SK-N-SH (cell line): ENCODE measurements around the gene PHTF1. TPM values are rescaled to one million over a fixed set of nuclear protein-coding genes. Genes with fewer than 3 reads are reported as not detected.
A peak's percentile ranks its signal among the peaks of the same experiment; 100 is the strongest.

Source experiments
- CTCF ChIA-PET: fragments of 300-600, 350-600 bp; formaldehyde crosslinking; extraction: SDS; loops from one replicate; lab custom pipeline; 2021; lab: Yijun Ruan, JAX
- POLR2A ChIA-PET: fragments of 350-600 bp; sonication (Branson Sonifier 250); formaldehyde crosslinking; extraction: SDS; loops from one replicate; lab custom pipeline; 2020; ENCODE audit warnings: antibody characterized with exemption, inconsistent platforms; lab: Yijun Ruan, JAX
- DNase-seq: peaks from one replicate; pipeline ENCODE4 v3.0.0; 2012
- H2AFZ ChIP-seq: fragments of 200-600 bp; sonication (generic); 2 replicates; pipeline ENCODE4 v1.8.1; 2016; ENCODE audit warnings: antibody characterized with exemption, mild to moderate bottlenecking, low read depth
- H3F3A ChIP-seq: fragments of 200-600 bp; sonication (generic); replicated peaks from 2 replicates; pipeline ENCODE3; 2016; ENCODE audit warnings: antibody characterized with exemption, mild to moderate bottlenecking; ENCODE audit not compliant: insufficient read depth
- H3K27ac ChIP-seq, 2 experiments: fragments of 200-500 bp in 1 of 2; fragments of 200-600 bp in 1 of 2; sonication (Bioruptor generic) in 1 of 2; sonication (generic), shearing (Covaris generic) in 1 of 2; 2 replicates each; pipeline versions ENCODE4 v1.5.1 to v1.6.1; 2014 to 2016; ENCODE audit warnings: low read depth in 2 of 2, inconsistent platforms in 1 of 2, low read length in 1 of 2, mild to moderate bottlenecking in 1 of 2, mixed read lengths in 1 of 2
- H3K27me3 ChIP-seq: fragments of 200-600 bp; sonication (generic), shearing (Covaris generic); 2 replicates; pipeline ENCODE4 v1.6.1; 2016; ENCODE audit warnings: mixed run types; ENCODE audit not compliant: insufficient read depth
- H3K36me3 ChIP-seq, 2 experiments: fragments of 200-500 bp in 1 of 2; fragments of 200-600 bp in 1 of 2; sonication (Bioruptor generic) in 1 of 2; sonication (generic) in 1 of 2; replicated peaks in 1 of 2; 2 replicates each; pipeline versions ENCODE3 to v1.5.1; 2014 to 2016; ENCODE audit warnings: low read length in 1 of 2, mild to moderate bottlenecking in 1 of 2; ENCODE audit not compliant: insufficient read depth in 2 of 2, control insufficient read depth in 1 of 2
- H3K4me1 ChIP-seq, 2 experiments: fragments of 200-500 bp in 1 of 2; fragments of 200-600 bp in 1 of 2; sonication (Bioruptor generic) in 1 of 2; sonication (generic), shearing (Covaris generic) in 1 of 2; 2 replicates each; pipeline versions ENCODE4 v1.5.1 to v1.6.1; 2014 to 2016; ENCODE audit warnings: low read depth in 1 of 2, low read length in 1 of 2, mixed run types in 1 of 2; ENCODE audit not compliant: insufficient read depth in 2 of 2, control insufficient read depth in 1 of 2
- H3K4me2 ChIP-seq: fragments of 200-600 bp; sonication (generic), shearing (Covaris generic); 2 replicates; pipeline ENCODE4 v1.6.1; 2017; ENCODE audit warnings: mixed run types
- H3K4me3 ChIP-seq, 2 experiments: fragments of 200-500 bp in 1 of 2; fragments of 200-600 bp in 1 of 2; sonication (Bioruptor generic) in 1 of 2; sonication (generic), shearing (Covaris generic) in 1 of 2; 2 replicates each; pipeline versions ENCODE4 v1.5.1 to v1.8.1; 2014 to 2016; ENCODE audit warnings: low read depth in 2 of 2, inconsistent platforms in 1 of 2, low read length in 1 of 2, mild to moderate bottlenecking in 1 of 2, mixed read lengths in 1 of 2, moderate library complexity in 1 of 2
- H3K79me2 ChIP-seq: fragments of 200-600 bp; sonication (generic); 2 replicates; pipeline ENCODE4 v1.8.1; 2017; ENCODE audit warnings: mild to moderate bottlenecking; ENCODE audit not compliant: insufficient read depth
- H3K9ac ChIP-seq: fragments of 200-600 bp; sonication (generic); 2 replicates; pipeline ENCODE4 v1.6.1; 2017; ENCODE audit warnings: mixed run types
- H3K9me2 ChIP-seq: fragments of 200-600 bp; sonication (generic); 2 replicates; pipeline ENCODE4 v1.6.1; 2017; ENCODE audit warnings: mixed run types
- H3K9me3 ChIP-seq: fragments of 200-600 bp; sonication (generic); 2 replicates; pipeline ENCODE4 v1.6.1; 2017; ENCODE audit warnings: mixed run types, mild to moderate bottlenecking, moderate library complexity
- H4K20me1 ChIP-seq: fragments of 200-600 bp; sonication (generic); 2 replicates; pipeline ENCODE4 v1.6.1; 2017; ENCODE audit warnings: mild to moderate bottlenecking, mixed run types; ENCODE audit not compliant: insufficient read depth
- CHD2 ChIP-seq: fragments of 150-350 bp; IDR thresholded peaks from 2 replicates; pipeline ENCODE4 v1.6.1; 2018; ENCODE audit warnings: low read length; ENCODE audit not compliant: partially characterized antibody
- ELF1 ChIP-seq: IDR thresholded peaks from 2 replicates; pipeline ENCODE4 v1.4.0; 2012
- EZH2phosphoT487 ChIP-seq: fragments of 200-600 bp; sonication (generic); IDR thresholded peaks from 2 replicates; pipeline ENCODE4 v1.6.1; 2017; ENCODE audit warnings: low read depth, mixed run types, mild to moderate bottlenecking, antibody characterized with exemption, moderate library complexity, borderline replicate concordance
- FOXJ3 ChIP-seq: sonication (generic); formaldehyde crosslinking; IDR thresholded peaks from 2 replicates; pipeline ENCODE4 v1.5.1; 2020; ENCODE audit warnings: mild to moderate bottlenecking, missing genetic modification reagents
- FOXM1 ChIP-seq: IDR thresholded peaks from 2 replicates; pipeline ENCODE4 v1.4.0; 2012; ENCODE audit warnings: low read depth, mild to moderate bottlenecking
- JUND ChIP-seq: IDR thresholded peaks from 2 replicates; pipeline ENCODE4 v1.4.0; 2012
- MXI1 ChIP-seq: IDR thresholded peaks from 2 replicates; pipeline ENCODE4 v1.6.1; 2012; ENCODE audit warnings: mild to moderate bottlenecking, low read depth, low read length, improper control_type of control experiment
- NFIC ChIP-seq: IDR thresholded peaks from 2 replicates; pipeline ENCODE4 v1.4.0; 2012; ENCODE audit warnings: borderline replicate concordance
- RFX5 ChIP-seq: IDR thresholded peaks from 2 replicates; pipeline ENCODE4 v1.6.1; 2012; ENCODE audit warnings: mild to moderate bottlenecking, improper control_type of control experiment, low read length
- RXRA ChIP-seq: IDR thresholded peaks from 2 replicates; pipeline ENCODE4 v1.4.0; 2012; ENCODE audit warnings: low read depth, mild to moderate bottlenecking, borderline replicate concordance
- TAF1 ChIP-seq: IDR thresholded peaks from 2 replicates; pipeline ENCODE4 v1.6.1; 2012; ENCODE audit warnings: low read depth, mild to moderate bottlenecking, low read length, moderate library complexity, borderline replicate concordance
- TEAD4 ChIP-seq: IDR thresholded peaks from 2 replicates; pipeline ENCODE4 v1.4.0; 2012; ENCODE audit warnings: mild to moderate bottlenecking, borderline replicate concordance; ENCODE audit not compliant: insufficient read depth
- YY1 ChIP-seq: IDR thresholded peaks from 2 replicates; pipeline ENCODE4 v1.4.0; 2012; ENCODE audit warnings: low read depth, mild to moderate bottlenecking
- WGBS: methylation state at CpG from one replicate; pipeline ENCODE4 v1.1.6; 2017; ENCODE audit warnings: low lambda C conversion rate; 5-methylcytosine and 5-hydroxymethylcytosine counted together
- polyA plus RNA-seq, 3 experiments: library from polyadenylated mRNA; depleted of rRNA; stranded (reverse); fragments of >200 nt; gene quantifications; 2 replicates each; pipeline ENCODE4 v1.2.3, GENCODE V29; 2012
- TF ChIP-seq, protein P1 (sequence below): fragments of 200-600 bp; sonication (generic); IDR thresholded peaks from 2 replicates; pipeline ENCODE4 v1.6.1; 2017; ENCODE audit warnings: antibody characterized with exemption, mild to moderate bottlenecking, moderate library complexity
- TF ChIP-seq, protein P2 (sequence below): fragments of 150-350 bp; IDR thresholded peaks from 2 replicates; pipeline ENCODE4 v1.6.1; 2016; ENCODE audit warnings: mild to moderate bottlenecking, low read depth, low read length
- TF ChIP-seq, protein P3 (sequence below): fragments of 150-350 bp; IDR thresholded peaks from 2 replicates; pipeline ENCODE4 v1.6.1; 2017; ENCODE audit warnings: antibody characterized with exemption, low read length, low read depth, borderline replicate concordance

Gene PHTF1
- polyA plus RNA-seq, 1 of the 3 experiments (the other 2 are of a cell fraction) = 10.8 TPM

DNA sequence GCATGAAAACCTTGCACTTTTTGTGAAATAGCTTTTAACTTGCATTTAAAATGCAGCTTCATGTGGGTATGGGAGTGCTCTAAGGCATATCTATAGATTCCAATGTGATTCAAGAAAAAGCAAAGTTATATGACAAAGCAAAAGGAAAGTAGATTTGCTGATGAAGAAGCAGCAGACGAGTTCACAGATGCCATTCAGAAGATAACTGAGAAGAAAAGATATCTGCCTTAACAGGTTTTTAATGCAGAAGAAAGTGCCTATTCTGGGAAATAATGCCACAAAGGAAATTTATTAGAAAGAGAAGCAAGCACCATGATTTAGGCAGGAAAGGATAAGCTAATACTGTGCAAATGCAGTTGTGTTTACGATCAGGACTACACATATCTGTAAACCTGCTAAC is 68.1 kb downstream of the PHTF1 start (continued):
- TF ChIP-seq, protein P1, sequence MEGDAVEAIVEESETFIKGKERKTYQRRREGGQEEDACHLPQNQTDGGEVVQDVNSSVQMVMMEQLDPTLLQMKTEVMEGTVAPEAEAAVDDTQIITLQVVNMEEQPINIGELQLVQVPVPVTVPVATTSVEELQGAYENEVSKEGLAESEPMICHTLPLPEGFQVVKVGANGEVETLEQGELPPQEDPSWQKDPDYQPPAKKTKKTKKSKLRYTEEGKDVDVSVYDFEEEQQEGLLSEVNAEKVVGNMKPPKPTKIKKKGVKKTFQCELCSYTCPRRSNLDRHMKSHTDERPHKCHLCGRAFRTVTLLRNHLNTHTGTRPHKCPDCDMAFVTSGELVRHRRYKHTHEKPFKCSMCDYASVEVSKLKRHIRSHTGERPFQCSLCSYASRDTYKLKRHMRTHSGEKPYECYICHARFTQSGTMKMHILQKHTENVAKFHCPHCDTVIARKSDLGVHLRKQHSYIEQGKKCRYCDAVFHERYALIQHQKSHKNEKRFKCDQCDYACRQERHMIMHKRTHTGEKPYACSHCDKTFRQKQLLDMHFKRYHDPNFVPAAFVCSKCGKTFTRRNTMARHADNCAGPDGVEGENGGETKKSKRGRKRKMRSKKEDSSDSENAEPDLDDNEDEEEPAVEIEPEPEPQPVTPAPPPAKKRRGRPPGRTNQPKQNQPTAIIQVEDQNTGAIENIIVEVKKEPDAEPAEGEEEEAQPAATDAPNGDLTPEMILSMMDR = no peak
- TF ChIP-seq MXI1 (no peak), FOXJ3 (CRISPR knock-in tag) (no peak), TAF1 (no peak), EZH2phosphoT487 (no peak), YY1 (no peak), ELF1 (no peak), TEAD4 (no peak)

DNA sequence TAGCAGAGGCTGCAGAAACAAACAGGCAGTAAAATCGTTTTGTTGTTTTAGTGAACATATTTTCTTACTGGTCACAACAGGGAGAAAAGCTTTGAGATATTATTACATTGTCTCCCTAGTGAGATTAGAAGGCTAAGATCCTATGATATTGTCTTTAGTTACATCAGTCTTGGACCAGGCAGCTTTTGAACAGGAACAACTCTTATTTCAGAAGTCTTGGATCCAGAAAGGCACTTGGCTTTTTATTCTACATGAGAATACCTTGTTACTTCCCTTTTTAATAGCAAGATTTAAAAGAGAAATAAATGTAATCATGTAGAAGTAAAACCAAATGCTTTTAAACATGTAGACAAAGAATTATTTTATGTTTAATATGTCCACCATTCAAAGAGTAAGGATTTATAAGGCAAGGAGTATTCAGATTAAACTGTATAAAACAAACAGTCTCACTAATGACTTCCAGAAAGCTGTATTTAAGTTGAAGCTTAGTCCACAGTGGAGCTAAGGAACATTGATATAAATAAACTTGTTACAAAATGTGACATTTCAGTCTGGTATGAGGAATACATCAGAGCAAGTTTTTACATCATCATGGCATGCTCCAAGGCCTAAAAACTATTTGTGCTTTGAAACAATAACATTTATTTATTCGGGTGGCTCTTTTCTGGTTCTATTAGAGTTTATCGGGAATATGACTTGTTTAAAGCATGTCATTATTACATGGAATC is 72.2 kb downstream of the PHTF1 start:
- Histone ChIP-seq H3K4me3 (no peak overlapping the region), H3K4me2 (no peak overlapping the region), H3K9me2 (no peaks in the 10 kb centered on the region), H3K27ac (peak overlapping the region in 1 of 2 experiments; percentile 10; a peak in 1 of 4 replicates), H3K4me1 (peaks cover 0 to 7% of the 10 kb centered on the region in 2 experiments; a peak in 2 of 4 replicates), H3K9ac (no peak overlapping the region), H2AFZ (no peak overlapping the region), H3F3A (peaks cover 10% of the 10 kb centered on the region), H3K79me2 (no peaks in the 10 kb centered on the region), H3K36me3 (peaks cover 28 to 63% of the 10 kb centered on the region in 2 experiments), H3K9me3 (no peaks in the 10 kb centered on the region), H3K27me3 (no peaks in the 10 kb centered on the region), H4K20me1 (no peaks in the 10 kb centered on the region)
- ChIA-PET CTCF (interaction anchor here (1.0 kb wide), 2 partner anchors 9 to 11 kb away, joined by 3 read pairs; no protein-coding TSS in a partner anchor), POLR2A (no interaction called here)
- TF ChIP-seq, protein P2, sequence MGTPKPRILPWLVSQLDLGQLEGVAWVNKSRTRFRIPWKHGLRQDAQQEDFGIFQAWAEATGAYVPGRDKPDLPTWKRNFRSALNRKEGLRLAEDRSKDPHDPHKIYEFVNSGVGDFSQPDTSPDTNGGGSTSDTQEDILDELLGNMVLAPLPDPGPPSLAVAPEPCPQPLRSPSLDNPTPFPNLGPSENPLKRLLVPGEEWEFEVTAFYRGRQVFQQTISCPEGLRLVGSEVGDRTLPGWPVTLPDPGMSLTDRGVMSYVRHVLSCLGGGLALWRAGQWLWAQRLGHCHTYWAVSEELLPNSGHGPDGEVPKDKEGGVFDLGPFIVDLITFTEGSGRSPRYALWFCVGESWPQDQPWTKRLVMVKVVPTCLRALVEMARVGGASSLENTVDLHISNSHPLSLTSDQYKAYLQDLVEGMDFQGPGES = no peak
- TF ChIP-seq FOXM1 (no peak), CHD2 (no peak), JUND (no peak), NFIC (no peak), RFX5 (no peak), RXRA (no peak)
- TF ChIP-seq, protein P3, sequence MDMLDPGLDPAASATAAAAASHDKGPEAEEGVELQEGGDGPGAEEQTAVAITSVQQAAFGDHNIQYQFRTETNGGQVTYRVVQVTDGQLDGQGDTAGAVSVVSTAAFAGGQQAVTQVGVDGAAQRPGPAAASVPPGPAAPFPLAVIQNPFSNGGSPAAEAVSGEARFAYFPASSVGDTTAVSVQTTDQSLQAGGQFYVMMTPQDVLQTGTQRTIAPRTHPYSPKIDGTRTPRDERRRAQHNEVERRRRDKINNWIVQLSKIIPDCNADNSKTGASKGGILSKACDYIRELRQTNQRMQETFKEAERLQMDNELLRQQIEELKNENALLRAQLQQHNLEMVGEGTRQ = no peak
- 88% methylated on average over 3 of the region's 3 CpGs for WGBS
- no peak for DNase-seq
